ENCODE data around the gene CAPN2.

- TF ChIP-seq CTCF (conservative IDR thresholded peaks at IDR 0.05; ENCODE audit: low read depth, low read length) (no peak), EZH2 (IDR thresholded peaks at IDR 0.05; ENCODE audit: low read length, unreplicated experiment) (no peak), EZH2phosphoT487 (IDR thresholded peaks at IDR 0.05; ENCODE audit: borderline replicate concordance, low read length) (no peak)
Observed at GRCh38 chr1:223755992-223756775, 43.8 kb downstream of the CAPN2 start.
